GM15510 (cell line): ENCODE measurements around the gene TRIM44.

Experiments used
- POLR2A ChIP-seq: IDR thresholded peaks from 3 replicates; pipeline ENCODE4 v1.6.1; 2011; ENCODE audit warnings: borderline replicate concordance; ENCODE audit not compliant: insufficient read length; ENCODE audit errors: extremely low read depth

The TRIM44 gene

GRCh38 chr11:35624316-35624715 is 38.3 kb upstream of the TRIM44 start:
- no peak for TF ChIP-seq POLR2A

DNA sequence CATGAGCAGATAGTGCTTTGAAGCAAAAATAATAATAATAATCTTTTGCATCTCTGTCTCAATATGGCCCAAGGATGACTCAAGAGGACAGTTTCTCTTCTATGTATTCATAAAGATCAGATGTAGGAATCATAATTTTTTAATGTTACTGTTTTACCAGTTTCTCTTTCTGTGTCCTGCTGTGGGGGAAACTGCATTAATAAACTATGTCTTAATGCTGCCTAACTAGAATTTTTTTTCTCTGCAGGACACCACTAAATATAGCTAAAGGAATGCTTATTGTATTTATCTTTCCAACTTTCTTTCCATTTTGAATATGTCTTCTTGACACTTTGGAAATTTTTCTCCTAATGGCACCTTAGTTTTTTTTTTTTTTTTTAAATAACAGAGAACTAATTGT is 37.8 kb upstream of the TRIM44 start:
- no peak for TF ChIP-seq POLR2A

GRCh38 chr11:35626501-35626900 is 36.1 kb upstream of the TRIM44 start:
- no peak for TF ChIP-seq POLR2A

DNA sequence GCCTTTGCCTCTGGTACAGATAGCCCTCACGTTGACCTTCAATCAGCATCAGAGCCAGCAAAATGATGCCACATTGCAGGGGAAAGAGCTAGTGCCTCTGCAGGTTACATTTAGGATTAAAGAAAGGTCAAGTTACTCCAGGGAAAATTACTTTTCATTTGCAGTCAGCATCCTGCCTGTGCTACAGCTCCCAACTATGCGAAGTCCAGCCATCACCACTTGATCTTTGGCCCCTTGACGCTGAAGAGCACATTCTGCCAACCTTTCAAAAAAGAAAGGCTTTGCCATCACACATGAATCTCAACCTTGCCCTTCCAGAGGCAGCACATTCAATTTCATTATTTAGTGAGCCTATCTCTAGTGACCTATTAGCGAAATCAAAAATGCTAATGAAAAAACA is 33.1 kb upstream of the TRIM44 start:
- no peak for TF ChIP-seq POLR2A

- TF ChIP-seq POLR2A = no peak
Observed at GRCh38 chr11:35629914-35630313, 32.7 kb upstream of the TRIM44 start.

DNA sequence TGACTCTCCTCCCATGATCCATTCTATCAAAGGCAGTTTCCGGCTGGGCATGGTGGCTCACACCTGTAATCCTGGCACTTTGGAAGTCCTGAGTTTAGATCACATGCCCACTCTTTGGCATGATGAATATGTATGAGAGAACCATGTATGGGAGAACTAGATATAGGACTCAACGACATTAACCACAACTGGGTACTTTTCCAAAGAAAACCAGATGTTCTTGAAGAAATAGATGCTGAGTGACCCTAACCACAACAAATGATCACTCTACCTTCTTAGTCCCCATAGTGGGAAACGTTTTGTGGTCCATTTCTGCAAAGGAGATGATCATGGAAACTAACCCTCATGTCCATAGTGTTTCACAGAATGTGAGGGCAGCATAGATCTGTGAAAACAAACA is 30.7 kb upstream of the TRIM44 start:
- no peak for TF ChIP-seq POLR2A

GRCh38 chr11:35632301-35632700 is 30.3 kb upstream of the TRIM44 start:
- no peak for TF ChIP-seq POLR2A

- TF ChIP-seq POLR2A = no peak
Observed at GRCh38 chr11:35633827-35634423, 28.6 kb upstream of the TRIM44 start.

- TF ChIP-seq POLR2A = no peak
Observed at GRCh38 chr11:35635933-35636332, 26.6 kb upstream of the TRIM44 start.

DNA sequence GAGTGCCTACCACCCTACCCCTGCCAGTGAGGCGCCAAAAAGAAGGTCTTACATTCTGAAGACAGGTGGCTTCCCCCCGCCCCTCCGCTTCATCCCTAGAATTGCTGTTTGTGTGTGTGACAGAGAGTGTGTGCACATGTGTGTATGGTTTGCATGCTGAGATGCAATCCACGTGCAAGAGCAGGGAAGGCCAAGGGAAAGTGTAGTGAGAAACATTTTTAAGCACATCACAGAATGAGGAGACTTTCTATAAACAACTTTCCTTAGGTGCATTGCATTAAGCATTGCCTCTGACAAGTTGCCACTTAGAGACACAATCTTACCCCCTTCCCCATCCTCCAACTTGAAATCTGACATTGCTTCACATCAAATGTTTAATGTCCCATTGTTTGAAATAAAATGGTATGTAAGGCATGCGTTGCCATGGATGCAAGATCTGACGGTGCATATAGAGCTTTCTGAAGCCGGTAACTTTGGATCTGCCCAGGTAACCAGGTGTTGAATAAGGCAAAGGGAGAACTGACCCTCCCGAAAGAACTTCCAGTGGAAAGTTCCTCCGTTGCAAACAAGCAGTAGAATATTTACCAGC is 22.9 kb upstream of the TRIM44 start:
- TF ChIP-seq POLR2A = no peak

GRCh38 chr11:35641171-35641897 is 21.2 kb upstream of the TRIM44 start:
- no peak for TF ChIP-seq POLR2A

DNA sequence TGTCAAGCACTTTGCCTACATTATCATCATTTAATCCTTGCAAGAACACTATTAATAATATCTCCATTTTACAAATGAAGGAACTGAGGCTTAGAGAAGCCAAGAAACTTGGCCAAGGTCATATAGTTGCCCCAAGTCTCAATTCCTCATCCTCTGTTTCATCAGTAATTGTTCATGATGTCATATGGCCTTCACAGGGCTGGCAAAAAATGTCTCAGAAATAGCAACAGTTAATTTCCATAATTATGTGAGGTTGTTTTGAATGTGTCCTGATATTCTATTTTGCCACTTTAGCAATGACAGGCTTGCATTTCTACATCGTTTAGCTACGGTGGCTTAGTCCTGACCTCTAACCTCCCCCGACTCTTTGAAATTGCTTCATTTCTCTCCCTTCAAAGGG is 20.6 kb upstream of the TRIM44 start:
- TF ChIP-seq POLR2A = no peak

DNA sequence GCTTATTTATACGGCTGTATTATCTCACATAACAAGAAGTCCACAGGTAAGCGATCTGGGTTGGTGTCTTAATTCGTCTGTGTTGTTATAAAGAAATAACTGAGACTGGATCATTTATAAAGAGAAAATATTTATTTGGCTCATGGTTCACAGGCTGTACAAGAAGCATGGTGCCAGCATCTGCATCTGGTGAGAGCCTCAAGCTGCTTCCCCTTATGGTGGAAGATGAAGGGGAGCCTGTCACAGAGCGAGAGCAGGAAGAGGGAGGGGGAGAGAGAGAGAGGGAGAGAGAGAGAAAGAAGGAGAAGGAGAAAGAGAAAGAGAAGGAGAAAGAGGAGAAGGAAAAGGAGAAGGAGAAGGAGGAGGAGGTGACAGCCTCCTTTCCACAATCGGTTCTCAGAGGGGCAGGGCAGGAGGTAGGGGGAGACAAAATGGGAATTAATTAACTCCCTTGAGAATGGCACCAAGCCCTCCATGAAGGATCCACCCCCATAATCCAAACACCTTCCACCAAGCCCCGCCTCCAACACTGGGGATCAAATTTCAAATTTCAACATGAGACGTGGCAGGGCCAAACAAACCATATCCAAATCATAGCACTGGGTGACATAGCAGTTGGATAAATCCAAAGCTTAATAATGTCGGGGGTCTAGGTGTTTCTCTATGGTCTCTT is 15.0 kb upstream of the TRIM44 start:
- TF ChIP-seq POLR2A = no peak

DNA sequence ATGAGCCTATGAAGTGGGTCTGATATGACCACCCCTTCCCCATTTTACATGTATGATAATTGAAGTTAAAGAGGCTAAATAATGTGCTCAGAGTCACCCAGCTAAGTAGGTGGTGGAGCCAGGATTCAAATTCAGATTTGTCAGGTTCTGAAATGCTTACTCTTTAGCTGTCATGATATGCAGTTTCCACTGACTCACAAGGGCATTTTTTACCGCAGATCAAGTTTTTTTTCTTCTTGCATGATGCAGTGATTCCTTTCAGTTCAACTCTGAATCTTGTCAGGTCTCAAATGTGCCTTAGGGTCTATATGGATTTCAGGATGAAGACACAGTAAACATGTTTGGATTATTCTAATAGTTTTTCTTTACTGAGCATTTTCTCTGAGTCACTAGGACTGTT is 12.6 kb upstream of the TRIM44 start:
- TF ChIP-seq POLR2A = no peak

- TF ChIP-seq POLR2A = no peak
Observed at GRCh38 chr11:35650467-35650866, 12.1 kb upstream of the TRIM44 start.

DNA sequence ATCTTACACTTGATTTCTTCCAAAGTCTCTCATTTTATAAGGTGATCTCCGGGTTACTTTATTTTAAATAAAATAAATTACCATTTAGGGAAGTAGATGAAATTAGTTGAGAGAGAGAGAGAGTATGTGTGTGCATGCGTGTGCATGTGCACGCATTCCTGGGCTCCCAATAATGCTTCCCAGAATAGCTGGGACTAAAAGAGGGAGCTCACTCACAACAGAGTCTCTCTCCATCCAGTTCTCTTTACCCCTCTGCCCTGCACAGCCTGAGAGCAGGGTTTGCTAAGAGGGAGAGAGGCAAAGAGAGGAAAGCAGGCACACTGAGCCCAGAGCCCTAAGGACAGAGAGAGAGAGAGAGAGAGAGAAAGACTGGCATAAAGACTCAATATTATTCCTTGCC is 11.3 kb upstream of the TRIM44 start:
- TF ChIP-seq POLR2A = no peak

DNA sequence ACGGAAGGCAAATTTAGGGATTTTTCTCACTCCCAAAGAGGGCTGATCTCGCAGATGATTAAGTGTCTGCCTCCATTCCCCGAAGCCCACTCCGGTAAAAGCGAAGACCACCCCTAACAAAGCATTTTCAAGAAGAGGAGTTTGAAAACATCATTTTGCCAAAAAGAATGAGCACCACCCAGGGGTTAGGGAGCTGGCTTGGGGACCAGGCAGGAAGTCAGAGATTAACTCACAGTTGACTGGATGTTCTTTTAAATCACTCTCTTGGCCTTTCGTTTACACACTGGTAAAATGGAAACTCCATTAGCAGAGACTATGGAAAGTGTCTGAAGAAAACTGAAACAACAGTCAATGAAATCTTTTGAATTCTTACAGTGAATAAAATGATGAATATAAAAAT is 7.9 kb upstream of the TRIM44 start:
- TF ChIP-seq POLR2A = no peak

DNA sequence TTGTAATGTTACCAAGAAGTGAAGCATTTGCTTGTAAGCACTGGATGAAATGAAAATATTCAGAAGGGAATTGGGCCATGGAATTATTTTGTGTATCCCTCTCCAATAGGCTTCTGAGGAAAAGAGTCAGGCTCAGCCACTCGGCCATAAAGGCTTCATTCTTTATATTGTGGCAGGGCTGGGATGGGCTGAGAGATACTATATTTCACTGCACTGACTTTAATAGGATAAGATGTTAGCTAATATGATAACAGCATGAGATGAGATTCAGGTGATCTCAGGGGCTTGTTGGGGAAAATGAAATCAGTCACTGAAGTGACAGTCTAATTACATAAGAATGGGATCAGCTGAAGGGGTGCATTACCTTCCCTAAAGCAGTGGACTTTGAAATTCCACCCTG is 7.3 kb upstream of the TRIM44 start:
- no peak for TF ChIP-seq POLR2A
